Measurements from ENCODE around the gene TRAFD1.

TRAFD1 gene

GRCh38 chr12:112191201-112191600 is 65.8 kb downstream of the TRAFD1 start:
- no peaks in the 10 kb centered on the region for H3K27me3 ChIP-seq (ENCODE audit: low read length)
- H3K4me3 ChIP-seq (ENCODE audit: insufficient read depth, low read length, poor library complexity, severe bottlenecking) = no peak overlapping the region
- TF ChIP-seq EZH2phosphoT487 (conservative IDR thresholded peaks at IDR 0.05; ENCODE audit: low read length) (no peak), CTCF (IDR thresholded peaks at IDR 0.05; ENCODE audit: insufficient read depth, low read length, poor library complexity, severe bottlenecking) (no peak)
- no peaks in the 10 kb centered on the region for H3K9me2 ChIP-seq (replicated peaks; ENCODE audit: insufficient read depth, low read length)
- H2AFZ ChIP-seq (ENCODE audit: low read depth, low read length, severe bottlenecking) = no peak overlapping the region
- H3K9ac ChIP-seq (ENCODE audit: low read length) = no peak overlapping the region
- no peaks in the 10 kb centered on the region for H3F3A ChIP-seq (ENCODE audit: insufficient read depth)
- no peak overlapping the region for H3K4me2 ChIP-seq (ENCODE audit: low read depth, low read length, poor library complexity, severe bottlenecking)
- no peak overlapping the region for H3K27ac ChIP-seq (ENCODE audit: low read depth, low read length)
- H3K79me2 ChIP-seq (ENCODE audit: insufficient read depth, low read length) = no peaks in the 10 kb centered on the region
- peaks cover 5% of the 10 kb centered on the region; the same call in 1 of the 2 replicates for H3K36me3 ChIP-seq (ENCODE audit: low read length)
- H3K9me3 ChIP-seq (ENCODE audit: insufficient read depth, low read length) = no peaks in the 10 kb centered on the region
- no peaks in the 10 kb centered on the region for H4K20me1 ChIP-seq (ENCODE audit: low read depth, low read length)

- no peaks in the 10 kb centered on the region for H3F3A ChIP-seq (ENCODE audit: insufficient read depth)
- H3K36me3 ChIP-seq (ENCODE audit: low read length) = peaks cover 5% of the 10 kb centered on the region; the same call in 1 of the 2 replicates
- H3K27me3 ChIP-seq (ENCODE audit: low read length) = no peaks in the 10 kb centered on the region
- no peaks in the 10 kb centered on the region for H3K79me2 ChIP-seq (ENCODE audit: insufficient read depth, low read length)
- H3K9ac ChIP-seq (ENCODE audit: low read length) = no peak overlapping the region
- TF ChIP-seq CTCF (IDR thresholded peaks at IDR 0.05; ENCODE audit: insufficient read depth, low read length, poor library complexity, severe bottlenecking) (no peak), EZH2phosphoT487 (conservative IDR thresholded peaks at IDR 0.05; ENCODE audit: low read length) (no peak)
- H3K27ac ChIP-seq (ENCODE audit: low read depth, low read length) = no peak overlapping the region
- H4K20me1 ChIP-seq (ENCODE audit: low read depth, low read length) = no peaks in the 10 kb centered on the region
- H2AFZ ChIP-seq (ENCODE audit: low read depth, low read length, severe bottlenecking) = no peak overlapping the region
- no peaks in the 10 kb centered on the region for H3K9me2 ChIP-seq (replicated peaks; ENCODE audit: insufficient read depth, low read length)
- no peaks in the 10 kb centered on the region for H3K9me3 ChIP-seq (ENCODE audit: insufficient read depth, low read length)
- H3K4me3 ChIP-seq (ENCODE audit: insufficient read depth, low read length, poor library complexity, severe bottlenecking) = no peak overlapping the region
- no peak overlapping the region for H3K4me2 ChIP-seq (ENCODE audit: low read depth, low read length, poor library complexity, severe bottlenecking)
These were observed 66.5 kb downstream of the TRAFD1 start for GRCh38 chr12:112191840-112192321.

GRCh38 chr12:112192475-112192874 is 67.1 kb downstream of the TRAFD1 start:
- Histone ChIP-seq H3K79me2 (ENCODE audit: insufficient read depth, low read length) (no peaks in the 10 kb centered on the region), H3F3A (ENCODE audit: insufficient read depth) (no peaks in the 10 kb centered on the region), H3K27ac (ENCODE audit: low read depth, low read length) (no peak overlapping the region), H4K20me1 (ENCODE audit: low read depth, low read length) (no peaks in the 10 kb centered on the region), H3K9me3 (ENCODE audit: insufficient read depth, low read length) (no peaks in the 10 kb centered on the region), H3K4me2 (ENCODE audit: low read depth, low read length, poor library complexity, severe bottlenecking) (no peak overlapping the region), H3K9ac (ENCODE audit: low read length) (no peak overlapping the region), H3K36me3 (ENCODE audit: low read length) (peaks cover 5% of the 10 kb centered on the region; the same call in 1 of the 2 replicates), H3K9me2 (replicated peaks; ENCODE audit: insufficient read depth, low read length) (no peaks in the 10 kb centered on the region), H3K4me3 (ENCODE audit: insufficient read depth, low read length, poor library complexity, severe bottlenecking) (no peak overlapping the region), H2AFZ (ENCODE audit: low read depth, low read length, severe bottlenecking) (no peak overlapping the region), H3K27me3 (ENCODE audit: low read length) (no peaks in the 10 kb centered on the region)
- TF ChIP-seq EZH2phosphoT487 (conservative IDR thresholded peaks at IDR 0.05; ENCODE audit: low read length) = no peak
- no peak for TF ChIP-seq CTCF (IDR thresholded peaks at IDR 0.05; ENCODE audit: insufficient read depth, low read length, poor library complexity, severe bottlenecking)

Measured in SU-DHL-6 (cell line).